HepG2 (cell line): ENCODE measurements around the gene DAZAP1. TPM values are rescaled to one million over a fixed set of nuclear protein-coding genes. Genes with fewer than 3 reads are reported as not detected.

Experiments
- ATF2 ChIP-seq: sonication (generic); formaldehyde crosslinking; IDR thresholded peaks from 2 replicates; pipeline ENCODE4 v1.4.0; 2020; ENCODE audit warnings: missing genetic modification reagents
- MTERF4 ChIP-seq: sonication (generic); formaldehyde crosslinking; IDR thresholded peaks from 2 replicates; pipeline ENCODE4 v1.8.0; 2023; ENCODE audit warnings: mild to moderate bottlenecking, missing genetic modification reagents
- RNF219 ChIP-seq: sonication (generic); formaldehyde crosslinking; IDR thresholded peaks from 2 replicates; pipeline ENCODE4 v1.5.0; 2020; ENCODE audit warnings: mild to moderate bottlenecking, missing genetic modification reagents
- SCMH1 ChIP-seq: sonication (generic); formaldehyde crosslinking; IDR thresholded peaks from 2 replicates; pipeline ENCODE4 v1.9.0; 2021; ENCODE audit warnings: missing genetic modification reagents, mild to moderate bottlenecking, borderline replicate concordance
- SNRNP70 ChIP-seq: fragments of 200-400 bp; formaldehyde crosslinking; IDR thresholded peaks from 2 replicates; pipeline ENCODE4 v1.6.1; 2017; ENCODE audit warnings: mild to moderate bottlenecking, low read depth, low read length, moderate library complexity
- ZKSCAN8 ChIP-seq: IDR thresholded peaks from 2 replicates; pipeline ENCODE4 v1.6.1; 2016; ENCODE audit warnings: borderline replicate concordance, missing genetic modification reagents, missing compliant biosample characterization
- ZNF674 ChIP-seq: sonication (generic); formaldehyde crosslinking; IDR thresholded peaks from 2 replicates; pipeline ENCODE4 v1.5.0; 2020; ENCODE audit warnings: low read depth, mild to moderate bottlenecking, missing genetic modification reagents
- polyA plus RNA-seq, 8 experiments: library from polyadenylated mRNA; depleted of rRNA in 3 of 8; stranded (reverse) in 7 of 8; unstranded in 1 of 8; fragments of >200 nt; fragmentation: Illumina TruSeq in 4 of 8; extraction: Trizol in 4 of 8; gene quantifications; 2 replicates each; pipeline versions ENCODE4 v1.2.1 to v1.2.3, GENCODE V29; 2011 to 2016; ENCODE audit warnings: low read depth in 4 of 8, missing spikeins in 1 of 8, mixed read lengths in 1 of 8; ENCODE audit not compliant: insufficient read depth in 1 of 8
- total RNA-seq, 5 experiments: library from RNA; depleted of rRNA; stranded (reverse); fragments of >200 nt; fragmentation: Illumina TruSeq; extraction: Trizol; gene quantifications; 2 replicates each; pipeline ENCODE4 v1.2.3, GENCODE V29; 2016; ENCODE audit warnings: low read depth in 1 of 5
- TF ChIP-seq, protein P1 (sequence below): sonication (generic); formaldehyde crosslinking; IDR thresholded peaks from 2 replicates; pipeline ENCODE4 v1.4.0; 2020; ENCODE audit warnings: missing genetic modification reagents
- TF ChIP-seq, protein P2 (sequence below): sonication (generic); formaldehyde crosslinking; IDR thresholded peaks from 2 replicates; pipeline ENCODE4 v1.5.0; 2020; ENCODE audit warnings: mild to moderate bottlenecking, missing genetic modification reagents, borderline replicate concordance

DAZAP1 gene
- total and polyA plus RNA-seq, 2 of the 13 experiments (the other 11 are each of a cell fraction or from before 2014, with no cell fraction given): 63.3 to 79.2 TPM

DNA sequence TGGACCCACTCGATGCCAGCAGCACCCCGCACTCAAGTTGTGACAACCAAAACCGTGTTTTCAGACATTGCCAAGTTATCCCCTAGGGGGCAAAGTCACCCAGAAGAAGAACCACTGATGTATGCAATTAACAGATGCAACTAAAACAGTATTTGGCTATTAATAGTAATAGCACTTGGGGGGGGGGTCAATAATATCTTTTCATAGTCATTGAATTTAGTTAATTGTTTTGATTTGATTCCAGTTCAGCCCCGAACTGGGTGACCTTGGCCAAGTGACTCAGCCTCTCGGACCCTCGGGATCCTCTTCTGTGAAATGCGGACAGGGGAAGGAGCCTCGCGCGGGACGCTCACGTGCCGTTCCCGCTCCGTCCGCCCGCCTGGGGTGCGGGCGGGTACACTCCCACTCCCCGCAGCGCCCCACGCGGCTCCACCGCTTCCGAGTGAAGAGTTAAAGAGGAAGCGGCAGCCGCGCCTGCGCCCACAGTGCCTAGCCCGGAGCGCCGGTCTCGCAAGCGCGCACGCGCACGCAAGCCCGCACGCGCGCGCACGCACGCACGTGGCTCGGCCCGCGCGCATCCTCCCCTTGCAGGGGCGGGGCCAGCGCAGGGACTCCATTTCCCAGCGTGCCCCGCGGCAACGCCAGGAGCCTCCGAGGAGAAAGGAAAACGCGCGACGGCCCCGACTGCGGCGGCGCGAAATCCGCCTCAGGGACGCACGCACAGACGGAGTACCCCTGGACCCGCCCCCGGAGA is 435 bp upstream of the DAZAP1 start (continued):
- TF ChIP-seq, protein P1, sequence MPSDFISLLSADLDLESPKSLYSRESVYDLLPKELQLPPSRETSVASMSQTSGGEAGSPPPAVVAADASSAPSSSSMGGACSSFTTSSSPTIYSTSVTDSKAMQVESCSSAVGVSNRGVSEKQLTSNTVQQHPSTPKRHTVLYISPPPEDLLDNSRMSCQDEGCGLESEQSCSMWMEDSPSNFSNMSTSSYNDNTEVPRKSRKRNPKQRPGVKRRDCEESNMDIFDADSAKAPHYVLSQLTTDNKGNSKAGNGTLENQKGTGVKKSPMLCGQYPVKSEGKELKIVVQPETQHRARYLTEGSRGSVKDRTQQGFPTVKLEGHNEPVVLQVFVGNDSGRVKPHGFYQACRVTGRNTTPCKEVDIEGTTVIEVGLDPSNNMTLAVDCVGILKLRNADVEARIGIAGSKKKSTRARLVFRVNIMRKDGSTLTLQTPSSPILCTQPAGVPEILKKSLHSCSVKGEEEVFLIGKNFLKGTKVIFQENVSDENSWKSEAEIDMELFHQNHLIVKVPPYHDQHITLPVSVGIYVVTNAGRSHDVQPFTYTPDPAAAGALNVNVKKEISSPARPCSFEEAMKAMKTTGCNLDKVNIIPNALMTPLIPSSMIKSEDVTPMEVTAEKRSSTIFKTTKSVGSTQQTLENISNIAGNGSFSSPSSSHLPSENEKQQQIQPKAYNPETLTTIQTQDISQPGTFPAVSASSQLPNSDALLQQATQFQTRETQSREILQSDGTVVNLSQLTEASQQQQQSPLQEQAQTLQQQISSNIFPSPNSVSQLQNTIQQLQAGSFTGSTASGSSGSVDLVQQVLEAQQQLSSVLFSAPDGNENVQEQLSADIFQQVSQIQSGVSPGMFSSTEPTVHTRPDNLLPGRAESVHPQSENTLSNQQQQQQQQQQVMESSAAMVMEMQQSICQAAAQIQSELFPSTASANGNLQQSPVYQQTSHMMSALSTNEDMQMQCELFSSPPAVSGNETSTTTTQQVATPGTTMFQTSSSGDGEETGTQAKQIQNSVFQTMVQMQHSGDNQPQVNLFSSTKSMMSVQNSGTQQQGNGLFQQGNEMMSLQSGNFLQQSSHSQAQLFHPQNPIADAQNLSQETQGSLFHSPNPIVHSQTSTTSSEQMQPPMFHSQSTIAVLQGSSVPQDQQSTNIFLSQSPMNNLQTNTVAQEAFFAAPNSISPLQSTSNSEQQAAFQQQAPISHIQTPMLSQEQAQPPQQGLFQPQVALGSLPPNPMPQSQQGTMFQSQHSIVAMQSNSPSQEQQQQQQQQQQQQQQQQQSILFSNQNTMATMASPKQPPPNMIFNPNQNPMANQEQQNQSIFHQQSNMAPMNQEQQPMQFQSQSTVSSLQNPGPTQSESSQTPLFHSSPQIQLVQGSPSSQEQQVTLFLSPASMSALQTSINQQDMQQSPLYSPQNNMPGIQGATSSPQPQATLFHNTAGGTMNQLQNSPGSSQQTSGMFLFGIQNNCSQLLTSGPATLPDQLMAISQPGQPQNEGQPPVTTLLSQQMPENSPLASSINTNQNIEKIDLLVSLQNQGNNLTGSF: no peak
- TF ChIP-seq, protein P2, sequence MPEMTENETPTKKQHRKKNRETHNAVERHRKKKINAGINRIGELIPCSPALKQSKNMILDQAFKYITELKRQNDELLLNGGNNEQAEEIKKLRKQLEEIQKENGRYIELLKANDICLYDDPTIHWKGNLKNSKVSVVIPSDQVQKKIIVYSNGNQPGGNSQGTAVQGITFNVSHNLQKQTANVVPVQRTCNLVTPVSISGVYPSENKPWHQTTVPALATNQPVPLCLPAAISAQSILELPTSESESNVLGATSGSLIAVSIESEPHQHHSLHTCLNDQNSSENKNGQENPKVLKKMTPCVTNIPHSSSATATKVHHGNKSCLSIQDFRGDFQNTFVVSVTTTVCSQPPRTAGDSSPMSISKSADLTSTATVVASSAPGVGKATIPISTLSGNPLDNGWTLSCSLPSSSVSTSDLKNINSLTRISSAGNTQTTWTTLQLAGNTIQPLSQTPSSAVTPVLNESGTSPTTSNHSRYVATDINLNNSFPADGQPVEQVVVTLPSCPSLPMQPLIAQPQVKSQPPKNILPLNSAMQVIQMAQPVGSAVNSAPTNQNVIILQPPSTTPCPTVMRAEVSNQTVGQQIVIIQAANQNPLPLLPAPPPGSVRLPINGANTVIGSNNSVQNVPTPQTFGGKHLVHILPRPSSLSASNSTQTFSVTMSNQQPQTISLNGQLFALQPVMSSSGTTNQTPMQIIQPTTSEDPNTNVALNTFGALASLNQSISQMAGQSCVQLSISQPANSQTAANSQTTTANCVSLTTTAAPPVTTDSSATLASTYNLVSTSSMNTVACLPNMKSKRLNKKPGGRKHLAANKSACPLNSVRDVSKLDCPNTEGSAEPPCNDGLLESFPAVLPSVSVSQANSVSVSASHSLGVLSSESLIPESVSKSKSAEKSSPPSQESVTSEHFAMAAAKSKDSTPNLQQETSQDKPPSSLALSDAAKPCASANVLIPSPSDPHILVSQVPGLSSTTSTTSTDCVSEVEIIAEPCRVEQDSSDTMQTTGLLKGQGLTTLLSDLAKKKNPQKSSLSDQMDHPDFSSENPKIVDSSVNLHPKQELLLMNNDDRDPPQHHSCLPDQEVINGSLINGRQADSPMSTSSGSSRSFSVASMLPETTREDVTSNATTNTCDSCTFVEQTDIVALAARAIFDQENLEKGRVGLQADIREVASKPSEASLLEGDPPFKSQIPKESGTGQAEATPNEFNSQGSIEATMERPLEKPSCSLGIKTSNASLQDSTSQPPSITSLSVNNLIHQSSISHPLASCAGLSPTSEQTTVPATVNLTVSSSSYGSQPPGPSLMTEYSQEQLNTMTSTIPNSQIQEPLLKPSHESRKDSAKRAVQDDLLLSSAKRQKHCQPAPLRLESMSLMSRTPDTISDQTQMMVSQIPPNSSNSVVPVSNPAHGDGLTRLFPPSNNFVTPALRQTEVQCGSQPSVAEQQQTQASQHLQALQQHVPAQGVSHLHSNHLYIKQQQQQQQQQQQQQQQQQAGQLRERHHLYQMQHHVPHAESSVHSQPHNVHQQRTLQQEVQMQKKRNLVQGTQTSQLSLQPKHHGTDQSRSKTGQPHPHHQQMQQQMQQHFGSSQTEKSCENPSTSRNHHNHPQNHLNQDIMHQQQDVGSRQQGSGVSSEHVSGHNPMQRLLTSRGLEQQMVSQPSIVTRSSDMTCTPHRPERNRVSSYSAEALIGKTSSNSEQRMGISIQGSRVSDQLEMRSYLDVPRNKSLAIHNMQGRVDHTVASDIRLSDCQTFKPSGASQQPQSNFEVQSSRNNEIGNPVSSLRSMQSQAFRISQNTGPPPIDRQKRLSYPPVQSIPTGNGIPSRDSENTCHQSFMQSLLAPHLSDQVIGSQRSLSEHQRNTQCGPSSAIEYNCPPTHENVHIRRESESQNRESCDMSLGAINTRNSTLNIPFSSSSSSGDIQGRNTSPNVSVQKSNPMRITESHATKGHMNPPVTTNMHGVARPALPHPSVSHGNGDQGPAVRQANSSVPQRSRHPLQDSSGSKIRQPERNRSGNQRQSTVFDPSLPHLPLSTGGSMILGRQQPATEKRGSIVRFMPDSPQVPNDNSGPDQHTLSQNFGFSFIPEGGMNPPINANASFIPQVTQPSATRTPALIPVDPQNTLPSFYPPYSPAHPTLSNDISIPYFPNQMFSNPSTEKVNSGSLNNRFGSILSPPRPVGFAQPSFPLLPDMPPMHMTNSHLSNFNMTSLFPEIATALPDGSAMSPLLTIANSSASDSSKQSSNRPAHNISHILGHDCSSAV (CRISPR knock-in tag): no peak
- TF ChIP-seq RNF219 (CRISPR knock-in tag) (no peak), MTERF4 (CRISPR knock-in tag) (peak; percentile 61), ATF2 (CRISPR knock-in tag) (no peak), SNRNP70 (no peak), ZNF674 (no peak), ZKSCAN8 (CRISPR knock-in tag) (no peak), SCMH1 (CRISPR knock-in tag) (no peak)
